IMR-90 (cell line): ENCODE results near the gene RHBDD2. TPM values are rescaled to one million over a fixed set of nuclear protein-coding genes. Genes with fewer than 3 reads are reported as not detected.

ENCODE experiments used
- CEBPB ChIP-seq: IDR thresholded peaks from 2 replicates; pipeline ENCODE4 v1.6.1; 2012; ENCODE audit warnings: low read depth, low read length, improper control_type of control experiment
- CHD1 ChIP-seq: IDR thresholded peaks from 2 replicates; pipeline ENCODE4 v1.6.1; 2012; ENCODE audit warnings: low read depth, low read length, improper control_type of control experiment
- MAFK ChIP-seq: IDR thresholded peaks from 2 replicates; pipeline ENCODE4 v1.6.1; 2012; ENCODE audit warnings: low read depth, low read length, improper control_type of control experiment
- MAZ ChIP-seq: IDR thresholded peaks from 2 replicates; pipeline ENCODE4 v1.6.1; 2012; ENCODE audit warnings: low read depth, mild to moderate bottlenecking, low read length, improper control_type of control experiment, moderate library complexity, borderline replicate concordance
- NFE2L2 ChIP-seq: fragments of 150-350 bp; IDR thresholded peaks from 2 replicates; pipeline ENCODE4 v1.6.1; 2016; ENCODE audit warnings: low read depth, mild to moderate bottlenecking, low read length
- POLR2A ChIP-seq: IDR thresholded peaks from 2 replicates; pipeline ENCODE4 v1.6.1; 2012; ENCODE audit warnings: mild to moderate bottlenecking, low read depth, low read length
- RAD21 ChIP-seq: IDR thresholded peaks from 2 replicates; pipeline ENCODE4 v1.6.1; 2012; ENCODE audit warnings: low read length, improper control_type of control experiment
- RCOR1 ChIP-seq: IDR thresholded peaks from 2 replicates; pipeline ENCODE4 v1.6.1; 2012; ENCODE audit warnings: mild to moderate bottlenecking, low read length, improper control_type of control experiment; ENCODE audit not compliant: insufficient replicate concordance
- polyA plus RNA-seq, 3 experiments: library from polyadenylated mRNA; depleted of rRNA; stranded (reverse); fragments of >200 nt; gene quantifications; 2 replicates each; pipeline ENCODE4 v1.2.3, GENCODE V29; 2012; ENCODE audit warnings: low replicate concordance in 1 of 3
- total RNA-seq: library from RNA; depleted of rRNA; stranded (reverse); fragments of >200 nt; gene quantifications from 2 replicates; pipeline ENCODE4 v1.2.3, GENCODE V29; 2012

The RHBDD2 gene
- total and polyA plus RNA-seq, 2 of the 4 experiments (the other 2 are of a cell fraction): 9.7 to 42.4 TPM

DNA sequence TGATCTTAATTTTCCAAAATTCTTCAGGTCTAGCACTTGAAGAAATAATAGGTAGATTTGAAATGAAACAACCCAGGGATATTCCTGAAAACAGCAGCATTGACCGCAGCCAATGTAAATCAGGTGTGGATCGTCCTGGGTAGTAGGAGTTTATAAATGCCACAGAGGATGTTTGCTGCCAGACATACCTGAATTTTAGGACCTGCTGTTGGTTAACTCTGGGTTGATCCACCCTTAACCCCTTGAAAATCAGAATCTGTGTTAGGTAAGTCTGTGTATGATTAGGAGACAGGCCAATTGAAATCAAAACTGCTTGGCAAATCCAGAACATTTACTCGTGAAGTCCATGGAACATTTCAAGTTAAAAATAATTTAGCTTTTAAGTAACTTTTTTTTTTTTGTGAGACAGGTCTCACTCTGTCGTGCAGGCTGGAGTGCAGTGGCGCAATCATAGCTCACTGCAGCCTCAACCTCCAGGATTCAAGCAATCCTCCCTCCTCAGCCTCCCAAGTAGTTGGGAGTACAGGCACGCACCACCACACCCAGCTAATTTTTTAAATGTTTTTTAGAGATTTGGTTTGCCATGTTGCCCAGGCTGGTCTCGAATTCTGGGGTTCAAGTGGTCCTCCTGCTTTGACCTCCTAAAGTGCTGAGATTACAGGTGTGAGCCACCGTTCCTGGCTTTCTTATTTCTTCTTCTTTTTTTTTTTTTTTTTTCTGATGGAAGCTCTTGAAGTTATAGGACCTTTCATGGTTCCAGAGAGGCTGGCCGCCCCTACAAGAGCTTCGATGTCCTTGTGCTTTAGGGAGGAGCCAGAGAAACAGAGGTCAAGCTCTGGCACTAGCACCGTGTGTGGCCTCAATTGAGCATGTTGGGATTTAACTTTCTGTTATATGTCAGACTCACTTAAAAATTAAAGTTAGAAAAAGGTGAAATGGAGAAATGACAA is 38.1 kb downstream of the RHBDD2 start (continued):
- TF ChIP-seq RCOR1 (no peak), NFE2L2 (no peak), RAD21 (no peak), POLR2A (no peak), CEBPB (no peak), CHD1 (no peak), MAFK (no peak), MAZ (no peak)
